Activated naive CD8-positive, alpha-beta T cell treated with anti-CD3 and anti-CD28 coated beads, Interleukin-2, amount 10 ng/mL, durations not matched to agents 7 days and 5 days (primary cell): ENCODE results near the gene SETD7. TPM values are rescaled to one million over a fixed set of nuclear protein-coding genes. Genes with fewer than 3 reads are reported as not detected.
A peak's percentile ranks its signal among the peaks of the same experiment; 100 is the strongest.
"Not testable (repeated sequence)": the region's sequence is repeated elsewhere in the genome, so short reads cannot be mapped to it uniquely, and the experiment has no call there.

Source experiments
- ATAC-seq: fragments of 150-1000 bp; cut with Tn5 transposase; one replicate; pipeline ENCODE4 v1.10.0; 2021; ENCODE audit warnings: low read depth, moderate library complexity
- POLR2A ChIA-PET: fragments of 350-600 bp; sonication (Branson Sonifier 250); formaldehyde crosslinking; loops from one replicate; lab custom pipeline; 2021; ENCODE audit warnings: antibody characterized with exemption; lab: Charles Lee
- DNase-seq: peaks from one replicate; pipeline ENCODE4 v3.0.0; 2021
- H3K27ac Mint-ChIP-seq: one replicate; pipeline ENCODE4 v1.8.0; 2022; ENCODE audit warnings: mild to moderate bottlenecking, mixed read lengths
- H3K27me3 Mint-ChIP-seq: one replicate; pipeline ENCODE4 v1.8.0; 2022; ENCODE audit warnings: mild to moderate bottlenecking, moderate library complexity, mixed read lengths
- H3K36me3 Mint-ChIP-seq: one replicate; pipeline ENCODE4 v1.8.0; 2021; ENCODE audit warnings: mild to moderate bottlenecking, mixed read lengths
- H3K4me1 Mint-ChIP-seq: one replicate; pipeline ENCODE4 v1.8.0; 2021; ENCODE audit warnings: mixed read lengths
- H3K4me3 Mint-ChIP-seq: one replicate; pipeline ENCODE4 v1.8.0; 2022; ENCODE audit warnings: mild to moderate bottlenecking, moderate library complexity, mixed read lengths
- H3K9me3 Mint-ChIP-seq: one replicate; pipeline ENCODE4 v1.8.0; 2021; ENCODE audit warnings: mixed read lengths
- total RNA-seq, 2 experiments: library from RNA; stranded (reverse); gene quantifications; one replicate each; pipeline ENCODE4 v1.2.3, GENCODE V29; 2021

SETD7 gene
- total RNA-seq, 2 experiments from 2014 or later = 9.4 to 10.1 TPM

DNA sequence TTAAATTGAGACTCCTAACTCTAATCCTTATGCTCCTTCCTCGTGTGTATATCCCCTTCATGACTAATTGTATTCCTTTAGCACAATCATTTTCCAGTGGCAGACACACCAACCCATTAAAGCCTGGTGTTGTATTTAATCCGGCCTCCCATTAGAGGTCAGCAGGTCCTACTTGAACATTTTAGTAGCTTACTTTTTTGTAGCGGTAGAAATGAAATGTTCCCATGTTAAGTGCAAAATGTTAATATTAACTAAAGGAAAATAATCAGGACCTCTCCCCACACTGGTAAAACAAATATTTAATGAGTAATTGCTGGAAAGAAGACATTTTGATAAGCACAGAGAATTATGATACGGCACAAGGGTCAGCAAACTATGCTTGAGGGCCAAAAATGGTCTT, 98.7 kb downstream of the SETD7 start:
- Mint-ChIP-seq H3K36me3 (peaks cover 11% of the 10 kb centered on the region), H3K4me3 (no peak overlapping the region), H3K27me3 (no peaks in the 10 kb centered on the region), H3K9me3 (no peaks in the 10 kb centered on the region), H3K27ac (no peak overlapping the region), H3K4me1 (peaks cover 48% of the 10 kb centered on the region)
- no peak for DNase-seq
- POLR2A ChIA-PET = interaction anchor here (0.6 kb wide), 1 partner anchor 21 kb away, joined by 5 read pairs; no protein-coding TSS in a partner anchor
- ATAC-seq = no peak

DNA sequence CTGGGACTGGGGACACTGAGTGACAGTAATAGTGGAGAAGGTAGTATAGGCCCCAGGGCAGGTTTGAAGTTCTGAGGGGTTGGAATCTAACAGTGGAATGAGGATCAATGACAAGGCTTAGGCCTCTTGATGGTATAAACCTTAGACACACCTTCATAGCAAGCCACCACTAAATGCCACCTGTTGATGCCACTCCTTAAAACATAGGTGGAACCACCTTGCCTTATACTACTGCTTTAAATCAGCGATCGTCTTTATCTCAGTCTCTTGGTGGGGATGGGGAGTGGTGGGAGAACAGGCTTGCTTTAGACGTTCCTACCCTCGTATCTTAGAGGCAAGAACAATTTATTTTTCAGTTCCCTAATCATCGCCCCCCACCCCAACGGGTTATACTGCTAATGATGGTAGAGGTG, 100.9 kb downstream of the SETD7 start:
- Mint-ChIP-seq H3K9me3 (no peaks in the 10 kb centered on the region), H3K27ac (peak overlapping the region; percentile 90), H3K27me3 (no peaks in the 10 kb centered on the region), H3K4me1 (peaks cover 50% of the 10 kb centered on the region), H3K36me3 (peaks cover 10% of the 10 kb centered on the region), H3K4me3 (peak overlapping the region; percentile 96)
- DNase-seq (no peak), ATAC-seq (no peak)
- POLR2A ChIA-PET = no interaction called here

DNA sequence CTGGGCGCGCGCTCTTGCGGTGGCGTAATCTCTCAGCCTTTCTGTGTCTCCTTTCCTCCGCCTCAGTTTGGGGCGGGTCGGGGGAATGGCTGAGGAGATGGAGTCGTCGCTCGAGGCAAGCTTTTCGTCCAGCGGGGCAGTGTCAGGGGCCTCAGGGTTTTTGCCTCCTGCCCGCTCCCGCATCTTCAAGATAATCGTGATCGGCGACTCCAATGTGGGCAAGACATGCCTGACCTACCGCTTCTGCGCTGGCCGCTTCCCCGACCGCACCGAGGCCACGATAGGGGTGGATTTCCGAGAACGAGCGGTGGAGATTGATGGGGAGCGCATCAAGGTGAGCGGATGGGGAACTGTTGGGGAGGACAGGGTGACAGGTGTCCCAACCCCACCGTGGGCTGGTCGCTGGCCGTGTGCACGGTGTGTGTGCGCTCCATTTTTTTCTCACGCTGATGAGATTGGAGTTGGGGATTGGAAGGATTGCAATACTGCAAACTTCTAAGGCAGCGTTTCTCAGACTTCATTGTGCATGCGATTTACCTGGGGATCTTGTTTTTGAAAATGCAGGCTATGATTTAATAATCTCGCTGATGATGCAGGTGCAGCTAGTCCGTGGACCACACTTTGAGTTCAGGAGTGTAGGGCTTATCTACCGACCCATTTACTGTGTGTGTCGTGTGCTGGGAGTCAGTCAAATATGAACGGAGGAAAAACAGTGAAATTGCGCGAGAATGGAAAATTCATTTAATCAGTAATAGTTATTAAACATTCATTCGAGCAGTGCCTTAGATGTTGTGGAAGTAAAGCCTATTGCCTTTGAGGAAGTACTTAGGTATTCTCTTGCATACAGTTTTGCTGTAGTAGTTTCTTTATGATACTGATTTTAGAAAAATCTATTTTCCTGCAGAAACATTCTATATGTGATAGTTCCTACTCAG, 101.6 kb downstream of the SETD7 start, which contains the start of gene RAB33B:
RAB33B (plus strand) TSS at position 11 of the 935 bp plus-strand sequence; CDS start at position 86, 75 bp downstream.
- Mint-ChIP-seq H3K27me3 (no peaks in the 10 kb centered on the region), H3K4me1 (peaks cover 45% of the 10 kb centered on the region), H3K27ac (peak within 1 kb of the TSS; percentile 96), H3K4me3 (peak within 1 kb of the TSS; percentile 96), H3K9me3 (no peaks in the 10 kb centered on the region), H3K36me3 (peaks cover 10% of the 10 kb centered on the region)
- no peak for DNase-seq
- ATAC-seq = peak; percentile 3
- POLR2A ChIA-PET = interaction anchor here (0.8 to 2.0 kb wide), 3 partner anchors 29 to 159 kb away, joined by 3 to 20 read pairs (median 3); partner anchors contain the start of gene SETD7

DNA sequence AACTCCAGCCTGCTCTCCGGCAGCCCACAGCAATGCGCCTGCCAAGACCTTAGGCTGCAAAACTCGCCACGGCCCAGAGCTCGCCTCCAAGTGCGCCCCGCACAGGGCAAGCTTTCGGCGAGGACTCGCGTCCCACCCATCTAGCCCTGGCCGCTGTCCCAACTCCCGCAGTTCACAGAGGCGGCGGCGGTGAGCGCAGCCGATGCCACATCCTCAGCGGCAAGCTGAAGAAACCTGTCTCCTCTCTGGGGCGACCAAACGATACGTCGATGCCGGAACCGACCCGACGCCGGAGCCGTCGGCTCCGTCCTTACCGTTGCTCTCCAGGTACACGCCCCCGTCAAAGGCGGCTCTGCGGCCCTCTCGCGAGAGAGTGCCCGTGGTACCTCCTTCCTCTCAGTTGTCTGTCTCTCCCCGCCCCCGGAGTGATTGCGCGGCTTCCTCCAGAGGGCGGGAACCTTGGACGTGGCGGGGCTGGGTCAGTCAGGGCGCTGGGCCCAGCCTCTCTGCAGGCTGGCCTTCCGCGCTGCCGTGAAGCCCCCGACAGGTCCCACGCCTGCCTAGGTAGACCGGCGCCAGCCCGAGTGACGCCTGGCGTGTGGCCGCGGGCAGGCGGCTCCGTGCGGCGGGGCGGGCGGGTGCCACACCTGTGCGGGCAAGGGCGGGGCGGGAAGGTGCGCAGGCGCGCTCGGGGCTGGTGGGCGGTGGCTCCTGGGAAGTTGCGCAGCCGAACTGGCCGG, 102.5 kb downstream of the SETD7 start:
- Mint-ChIP-seq H3K27ac (peak overlapping the region; percentile 96), H3K9me3 (no peaks in the 10 kb centered on the region), H3K4me1 (peaks cover 43% of the 10 kb centered on the region), H3K4me3 (peak overlapping the region; percentile 96), H3K36me3 (peaks cover 8% of the 10 kb centered on the region), H3K27me3 (no peaks in the 10 kb centered on the region)
- DNase-seq (peak; percentile 97), ATAC-seq (peak; percentile 90)
- POLR2A ChIA-PET = interaction anchor here (0.7 to 2.0 kb wide), 11 partner anchors 28 to 438 kb away, joined by 3 to 20 read pairs (median 3); partner anchors contain the start of genes NAA15, NOCT and SETD7

DNA sequence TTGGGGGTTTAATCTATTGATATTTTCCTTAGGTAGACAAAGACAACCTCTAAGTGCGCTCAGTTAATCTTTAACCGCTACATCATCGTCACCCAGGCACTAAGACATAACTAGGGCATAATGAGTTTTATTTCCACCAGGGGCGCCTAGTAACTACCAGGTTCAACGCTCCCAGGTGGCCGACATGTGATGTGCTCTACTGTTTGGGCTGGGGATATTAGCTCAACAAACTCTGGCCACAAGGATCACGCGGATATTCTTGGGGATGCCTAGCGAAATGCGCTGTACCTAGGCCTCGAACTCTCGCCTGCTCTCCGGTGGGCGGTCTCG, 103.0 kb downstream of the SETD7 start:
- no peak for DNase-seq
- POLR2A ChIA-PET = interaction anchor here (0.7 to 2.0 kb wide), 10 partner anchors 28 to 437 kb away, joined by 3 to 20 read pairs (median 4); partner anchors contain the start of genes NAA15, NOCT and SETD7
- no peaks in the 10 kb centered on the region for H3K9me3 Mint-ChIP-seq
- H3K4me1 Mint-ChIP-seq = peaks cover 39% of the 10 kb centered on the region
- peaks cover 8% of the 10 kb centered on the region for H3K36me3 Mint-ChIP-seq
- peak overlapping the region; percentile 96 for H3K4me3 Mint-ChIP-seq
- ATAC-seq = peak; percentile 49
- H3K27me3 Mint-ChIP-seq = no peaks in the 10 kb centered on the region
- peak overlapping the region; percentile 96 for H3K27ac Mint-ChIP-seq

DNA sequence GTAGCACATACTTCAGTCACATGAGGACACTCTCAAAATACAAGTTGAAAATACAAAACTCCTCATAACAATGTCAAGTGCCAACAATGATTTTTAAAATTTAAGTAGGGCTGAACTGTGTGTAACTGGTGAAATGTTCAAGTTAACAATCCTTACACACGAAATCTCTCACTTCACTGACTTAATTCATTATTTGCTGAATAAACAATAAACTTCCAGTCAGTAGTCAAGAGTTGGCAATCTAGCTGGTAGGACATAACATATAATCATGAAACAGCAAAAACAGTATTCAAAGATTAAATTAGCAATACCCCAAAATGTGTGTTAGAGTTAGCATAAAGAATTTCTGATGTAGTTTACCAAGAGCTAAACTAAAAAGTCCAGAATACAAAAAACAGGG, 104.0 kb downstream of the SETD7 start:
- POLR2A ChIA-PET = no interaction called here
- Mint-ChIP-seq H3K27ac (peak overlapping the region; percentile 96), H3K36me3 (peaks cover 8% of the 10 kb centered on the region), H3K4me3 (peak overlapping the region; percentile 96), H3K9me3 (no peaks in the 10 kb centered on the region), H3K27me3 (no peaks in the 10 kb centered on the region), H3K4me1 (peaks cover 31% of the 10 kb centered on the region)
- no peak for ATAC-seq
- DNase-seq = no peak

DNA sequence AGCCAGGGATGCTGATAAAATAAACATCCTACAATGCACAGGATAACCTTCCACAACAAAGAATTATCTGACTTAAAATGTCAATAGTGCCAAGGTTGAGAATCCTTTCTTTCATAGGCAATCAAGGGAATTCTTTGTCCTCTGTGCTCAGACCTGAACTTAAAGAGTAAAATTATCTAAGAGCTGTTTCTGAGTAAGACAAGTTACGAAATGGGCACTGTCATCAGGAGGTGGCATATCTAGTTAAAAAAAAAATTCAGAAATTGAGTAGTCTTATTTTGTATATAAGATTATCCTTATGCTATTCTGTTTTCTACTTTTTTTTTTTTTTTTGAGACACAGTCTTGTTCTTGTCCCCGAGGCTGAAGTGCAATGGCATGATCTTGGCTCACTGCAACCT, 105.4 kb downstream of the SETD7 start:
- Mint-ChIP-seq H3K4me1 (peaks cover 20% of the 10 kb centered on the region), H3K4me3 (no peak overlapping the region), H3K36me3 (peaks cover 5% of the 10 kb centered on the region), H3K9me3 (no peaks in the 10 kb centered on the region), H3K27ac (no peak overlapping the region), H3K27me3 (no peaks in the 10 kb centered on the region)
- DNase-seq (no peak), ATAC-seq (no peak)
- POLR2A ChIA-PET = no interaction called here

DNA sequence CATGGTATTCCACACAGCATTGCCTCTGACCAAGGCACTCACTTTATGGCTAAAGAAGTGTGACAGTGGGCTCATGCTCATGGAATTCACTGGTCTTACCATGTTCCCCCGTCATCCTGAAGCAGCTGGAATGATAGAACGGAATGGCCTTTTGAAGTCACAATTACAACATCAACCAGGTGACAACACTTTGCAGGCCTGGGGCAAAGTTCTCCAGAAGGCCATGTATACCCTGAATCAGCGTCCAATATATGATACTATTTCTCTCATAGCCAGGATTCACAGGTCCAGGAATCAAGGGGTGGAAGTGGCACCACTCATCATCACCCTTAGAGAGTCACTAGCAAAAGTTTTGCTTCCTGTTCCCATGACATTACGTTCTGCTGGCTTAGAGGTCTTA, 108.9 kb downstream of the SETD7 start:
- H3K27me3 Mint-ChIP-seq, H3K27ac Mint-ChIP-seq, DNase-seq, H3K4me1 Mint-ChIP-seq, H3K4me3 Mint-ChIP-seq, ATAC-seq, POLR2A ChIA-PET, H3K9me3 Mint-ChIP-seq, H3K36me3 Mint-ChIP-seq: not testable (repeated sequence)

Other genes starting within 250 kb of the SETD7 start
- gene RAB33B, start 102.1 kb downstream of the SETD7 start, total RNA-seq = 1 to 10 TPM; 9.8 to 9.9 TPM
- 10 to 100 TPM; 10.8 to 11.0 TPM for gene MGST2, start 109.6 kb upstream of the SETD7 start, total RNA-seq